HepG2 (cell line): Measurements from ENCODE around the gene ACSS1. TPM values are rescaled to one million over a fixed set of nuclear protein-coding genes. Genes with fewer than 3 reads are reported as not detected.

Experiments
- ATAD3A ChIP-seq: sonication (generic); formaldehyde crosslinking; IDR thresholded peaks from 2 replicates; pipeline ENCODE4 v1.4.0; 2020; ENCODE audit warnings: missing genetic modification reagents
- HNRNPL ChIP-seq: fragments of 200-400 bp; formaldehyde crosslinking; IDR thresholded peaks from 2 replicates; pipeline ENCODE4 v1.6.1; 2017; ENCODE audit warnings: mild to moderate bottlenecking, low read depth, low read length
- NONO ChIP-seq, 2 experiments: fragments of 450-650 bp in 1 of 2; sonication (generic) in 1 of 2; formaldehyde crosslinking in 1 of 2; IDR thresholded peaks in 1 of 2; conservative IDR thresholded peaks in 1 of 2; 2 replicates each; pipeline versions ENCODE4 v1.6.1 to v1.8.0; 2017 to 2022; ENCODE audit warnings: mild to moderate bottlenecking in 1 of 2, missing genetic modification reagents in 1 of 2, moderate library complexity in 1 of 2
- REL ChIP-seq: sonication (generic); formaldehyde crosslinking; conservative IDR thresholded peaks from 2 replicates; pipeline ENCODE4 v1.8.0; 2022; ENCODE audit warnings: mild to moderate bottlenecking, missing genetic modification reagents, moderate library complexity
- ZNF616 ChIP-seq: sonication (generic); formaldehyde crosslinking; IDR thresholded peaks from 2 replicates; pipeline ENCODE4 v1.5.0; 2020; ENCODE audit warnings: low read depth, mild to moderate bottlenecking, missing genetic modification reagents
- ZNF619 ChIP-seq: sonication (generic); formaldehyde crosslinking; IDR thresholded peaks from 2 replicates; pipeline ENCODE4 v1.4.0; 2020; ENCODE audit warnings: mild to moderate bottlenecking, missing genetic modification reagents
- ZNF687 ChIP-seq: sonication (generic); formaldehyde crosslinking; IDR thresholded peaks from 2 replicates; pipeline ENCODE4 v1.5.1; 2020; ENCODE audit warnings: mild to moderate bottlenecking, missing genetic modification reagents, moderate library complexity
- polyA plus RNA-seq, 8 experiments: library from polyadenylated mRNA; depleted of rRNA in 3 of 8; stranded (reverse) in 7 of 8; unstranded in 1 of 8; fragments of >200 nt; fragmentation: Illumina TruSeq in 4 of 8; extraction: Trizol in 4 of 8; gene quantifications; 2 replicates each; pipeline versions ENCODE4 v1.2.1 to v1.2.3, GENCODE V29; 2011 to 2016; ENCODE audit warnings: low read depth in 4 of 8, missing spikeins in 1 of 8, mixed read lengths in 1 of 8; ENCODE audit not compliant: insufficient read depth in 1 of 8
- total RNA-seq, 5 experiments: library from RNA; depleted of rRNA; stranded (reverse); fragments of >200 nt; fragmentation: Illumina TruSeq; extraction: Trizol; gene quantifications; 2 replicates each; pipeline ENCODE4 v1.2.3, GENCODE V29; 2016; ENCODE audit warnings: low read depth in 1 of 5
- TF ChIP-seq, protein P1 (sequence below): sonication (generic); formaldehyde crosslinking; IDR thresholded peaks from 2 replicates; pipeline ENCODE4 v1.8.0; 2022; ENCODE audit warnings: missing genetic modification reagents, mild to moderate bottlenecking, moderate library complexity, borderline replicate concordance
- TF ChIP-seq, protein P2 (sequence below): IDR thresholded peaks from 2 replicates; pipeline ENCODE4 v1.6.1; 2018; ENCODE audit warnings: missing genetic modification reagents, mild to moderate bottlenecking, missing compliant biosample characterization

Gene ACSS1
- total and polyA plus RNA-seq, 2 of the 13 experiments (the other 11 are each of a cell fraction or from before 2014, with no cell fraction given): 15.2 to 41.6 TPM

GRCh38 chr20:25030649-25031207 lies 27.2 kb downstream of the ACSS1 start (continued):
- TF ChIP-seq NONO (IDR thresholded peaks at IDR 0.05): no peak
- peak; percentile 44; the same call in 1 of the 2 replicates for TF ChIP-seq NONO (CRISPR knock-in tag; conservative IDR thresholded peaks at IDR 0.05)
- no peak for TF ChIP-seq ZNF619 (CRISPR knock-in tag)
- no peak for TF ChIP-seq ZNF616
- TF ChIP-seq, protein P1, sequence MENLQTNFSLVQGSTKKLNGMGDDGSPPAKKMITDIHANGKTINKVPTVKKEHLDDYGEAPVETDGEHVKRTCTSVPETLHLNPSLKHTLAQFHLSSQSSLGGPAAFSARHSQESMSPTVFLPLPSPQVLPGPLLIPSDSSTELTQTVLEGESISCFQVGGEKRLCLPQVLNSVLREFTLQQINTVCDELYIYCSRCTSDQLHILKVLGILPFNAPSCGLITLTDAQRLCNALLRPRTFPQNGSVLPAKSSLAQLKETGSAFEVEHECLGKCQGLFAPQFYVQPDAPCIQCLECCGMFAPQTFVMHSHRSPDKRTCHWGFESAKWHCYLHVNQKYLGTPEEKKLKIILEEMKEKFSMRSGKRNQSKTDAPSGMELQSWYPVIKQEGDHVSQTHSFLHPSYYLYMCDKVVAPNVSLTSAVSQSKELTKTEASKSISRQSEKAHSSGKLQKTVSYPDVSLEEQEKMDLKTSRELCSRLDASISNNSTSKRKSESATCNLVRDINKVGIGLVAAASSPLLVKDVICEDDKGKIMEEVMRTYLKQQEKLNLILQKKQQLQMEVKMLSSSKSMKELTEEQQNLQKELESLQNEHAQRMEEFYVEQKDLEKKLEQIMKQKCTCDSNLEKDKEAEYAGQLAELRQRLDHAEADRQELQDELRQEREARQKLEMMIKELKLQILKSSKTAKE: peak; percentile 25; the same call in 1 of the 2 replicates
- 0 out of 2 replicates have a peak, but pooled peaks have one; percentile 48 for TF ChIP-seq HNRNPL
- peak; percentile 12 for TF ChIP-seq ZNF687 (CRISPR knock-in tag)
- 0 out of 2 replicates have a peak, but pooled peaks have one; percentile 47 for TF ChIP-seq REL (CRISPR knock-in tag)
- TF ChIP-seq, protein P2, sequence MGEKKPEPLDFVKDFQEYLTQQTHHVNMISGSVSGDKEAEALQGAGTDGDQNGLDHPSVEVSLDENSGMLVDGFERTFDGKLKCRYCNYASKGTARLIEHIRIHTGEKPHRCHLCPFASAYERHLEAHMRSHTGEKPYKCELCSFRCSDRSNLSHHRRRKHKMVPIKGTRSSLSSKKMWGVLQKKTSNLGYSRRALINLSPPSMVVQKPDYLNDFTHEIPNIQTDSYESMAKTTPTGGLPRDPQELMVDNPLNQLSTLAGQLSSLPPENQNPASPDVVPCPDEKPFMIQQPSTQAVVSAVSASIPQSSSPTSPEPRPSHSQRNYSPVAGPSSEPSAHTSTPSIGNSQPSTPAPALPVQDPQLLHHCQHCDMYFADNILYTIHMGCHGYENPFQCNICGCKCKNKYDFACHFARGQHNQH (CRISPR knock-in tag): no peak
- 0 out of 2 replicates have a peak, but pooled peaks have one; percentile 27 for TF ChIP-seq ATAD3A
